Urinary bladder (tissue), 4 donors: ENCODE data around the gene BPHL. TPM values are rescaled to one million over a fixed set of nuclear protein-coding genes. Genes with fewer than 3 reads are reported as not detected.
"Not testable (repeated sequence)": the region's sequence is repeated elsewhere in the genome, so short reads cannot be mapped to it uniquely, and the experiment has no call there.

ENCODE experiments used
- DNase-seq: peaks from one replicate; pipeline ENCODE4 v3.0.0-alpha.2; 2015; ENCODE audit errors: extremely low spot score
- H3K27ac ChIP-seq: one replicate; pipeline ENCODE4 v1.5.1; 2013; ENCODE audit warnings: low read depth, mild to moderate bottlenecking, moderate library complexity
- H3K36me3 ChIP-seq: one replicate; pipeline ENCODE4 v1.6.1; 2013; ENCODE audit warnings: mild to moderate bottlenecking, moderate library complexity; ENCODE audit not compliant: insufficient read depth
- H3K4me1 ChIP-seq: one replicate; pipeline ENCODE4 v1.6.1; 2013; ENCODE audit warnings: mild to moderate bottlenecking, moderate library complexity; ENCODE audit not compliant: insufficient read depth
- H3K4me3 ChIP-seq: one replicate; pipeline ENCODE4 v1.5.1; 2013; ENCODE audit warnings: low read depth, low read length
- WGBS: extraction: QIAGEN DNeasy Blood & Tissue Kit; methylation state at CpG from one replicate; pipeline ENCODE4 v1.1.7; 2013; 5-methylcytosine and 5-hydroxymethylcytosine counted together
- polyA plus RNA-seq: library from polyadenylated mRNA; stranded (reverse); fragments of 200-250 nt; gene quantifications from one replicate; pipeline ENCODE4 v1.2.3, GENCODE V29; 2013
- total RNA-seq: library from RNA; depleted of rRNA; stranded (reverse); fragments of >200 nt; gene quantifications from one replicate; pipeline ENCODE4 v1.2.3, GENCODE V29; 2014
- donor health status: healthy with polysubstance abuse.
- donor health status: healthy.

Gene BPHL
- total and polyA plus RNA-seq, 2 donors, result 13.3 to 23.7 TPM

DNA sequence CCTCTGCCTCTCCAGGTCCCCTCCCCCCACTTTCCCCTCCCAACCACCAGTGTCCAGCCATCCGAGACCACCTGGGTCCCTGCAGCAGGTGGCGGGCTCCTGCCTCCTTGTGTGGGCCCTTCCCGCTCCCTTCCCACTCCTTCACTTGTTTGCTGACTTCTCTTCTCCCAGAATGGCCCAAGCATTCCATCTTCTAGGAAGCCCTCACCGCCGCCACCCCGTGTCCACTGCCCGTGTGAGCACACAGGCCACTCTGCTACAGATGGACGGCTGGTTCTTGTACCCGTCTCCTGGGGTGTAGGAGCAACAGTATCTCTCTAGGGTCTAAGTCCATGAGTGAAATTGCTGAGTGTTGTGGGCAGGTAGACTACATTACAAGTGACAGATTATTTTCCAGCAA is 15.0 kb downstream of the BPHL start:
- Histone ChIP-seq H3K27ac (no peak overlapping the region), H3K4me1 (no peaks in the 10 kb centered on the region), H3K36me3 (no peaks in the 10 kb centered on the region), H3K4me3 (no peak overlapping the region)
- DNase-seq, result no peak
- WGBS, result 94% methylated on average over 9 of the region's 9 CpGs

- H3K4me1 ChIP-seq, result no peaks in the 10 kb centered on the region
- H3K27ac ChIP-seq, result no peak overlapping the region
- no peaks in the 10 kb centered on the region for H3K36me3 ChIP-seq
- WGBS, result 67% methylated on average over 13 of the region's 13 CpGs
- H3K4me3 ChIP-seq, result no peak overlapping the region
- DNase-seq, result no peak
Observed at GRCh38 chr6:3135668-3136291, 17.3 kb downstream of the BPHL start.

GRCh38 chr6:3136292-3137011 is 17.9 kb downstream of the BPHL start:
- H3K4me3 ChIP-seq, result no peak overlapping the region
- no peaks in the 10 kb centered on the region for H3K36me3 ChIP-seq
- H3K27ac ChIP-seq, result no peak overlapping the region
- WGBS, result 86% methylated on average over 8 of the region's 8 CpGs
- DNase-seq, result no peak
- no peaks in the 10 kb centered on the region for H3K4me1 ChIP-seq

DNA sequence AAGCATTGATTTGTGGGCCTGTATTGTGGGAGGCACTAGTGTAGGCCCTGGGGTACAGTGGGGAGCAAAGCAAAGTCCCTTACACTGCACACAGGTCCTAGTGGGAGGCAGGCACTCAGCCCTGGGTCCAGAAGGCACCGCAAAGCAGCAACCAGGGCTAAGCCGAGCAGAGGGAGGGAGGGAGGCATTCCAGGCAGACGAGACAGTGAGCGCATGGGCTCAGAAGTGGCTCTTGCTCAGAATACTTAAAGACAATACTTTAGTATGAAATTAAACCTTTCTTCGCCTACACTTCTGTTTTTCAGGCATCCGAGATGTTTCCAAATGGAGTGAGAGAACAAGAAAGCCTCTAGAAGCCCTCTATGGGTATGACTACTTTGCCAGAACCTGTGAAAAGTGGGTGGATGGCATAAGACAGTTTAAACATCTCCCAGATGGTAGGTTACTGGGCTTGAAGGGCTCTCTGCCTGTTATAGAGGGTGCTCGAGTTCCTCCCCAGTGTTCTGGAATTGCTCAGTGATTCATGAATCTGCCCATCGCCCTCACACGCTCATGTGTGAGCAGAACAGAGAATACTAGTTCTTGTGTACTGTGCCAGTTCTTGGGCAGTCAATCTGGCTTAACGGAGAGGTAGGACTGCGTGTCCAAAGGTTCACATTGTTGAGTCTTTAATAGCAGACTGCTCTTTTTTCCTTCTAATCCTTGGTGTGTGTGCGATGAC is 18.7 kb downstream of the BPHL start:
- WGBS, result 94% methylated on average over 12 of the region's 12 CpGs
- Histone ChIP-seq H3K36me3 (no peaks in the 10 kb centered on the region), H3K4me3 (no peak overlapping the region), H3K4me1 (no peaks in the 10 kb centered on the region), H3K27ac (no peak overlapping the region)
- no peak for DNase-seq

DNA sequence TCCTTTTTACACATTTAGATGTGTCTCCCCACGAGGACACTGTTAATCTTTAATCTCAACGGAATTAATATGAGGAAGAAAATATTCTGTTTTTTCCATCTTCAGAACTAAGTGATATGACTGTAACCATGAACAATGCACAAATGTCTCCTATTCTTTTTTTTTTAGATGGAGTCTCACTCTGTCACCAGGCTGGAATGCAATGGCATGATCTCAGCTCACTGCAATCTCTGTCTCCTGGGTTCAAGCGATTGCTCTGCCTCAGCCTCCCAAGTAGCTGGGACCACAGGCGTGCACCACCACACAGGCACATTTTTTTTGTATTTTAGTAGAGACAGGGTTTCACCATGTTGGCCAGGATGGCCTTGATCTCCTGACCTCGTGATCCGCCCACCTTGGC is 19.4 kb downstream of the BPHL start:
- not testable (repeated sequence) for DNase-seq, H3K4me1 ChIP-seq, H3K36me3 ChIP-seq, H3K4me3 ChIP-seq, H3K27ac ChIP-seq
- 89% methylated on average over 6 of the region's 6 CpGs for WGBS

GRCh38 chr6:3138341-3138740 is 19.8 kb downstream of the BPHL start:
- WGBS, result 63% methylated on average over 1 of the region's 1 CpG
- H3K4me3 ChIP-seq, result no peak overlapping the region
- no peaks in the 10 kb centered on the region for H3K36me3 ChIP-seq
- no peaks in the 10 kb centered on the region for H3K4me1 ChIP-seq
- DNase-seq, result no peak
- no peak overlapping the region for H3K27ac ChIP-seq

DNA sequence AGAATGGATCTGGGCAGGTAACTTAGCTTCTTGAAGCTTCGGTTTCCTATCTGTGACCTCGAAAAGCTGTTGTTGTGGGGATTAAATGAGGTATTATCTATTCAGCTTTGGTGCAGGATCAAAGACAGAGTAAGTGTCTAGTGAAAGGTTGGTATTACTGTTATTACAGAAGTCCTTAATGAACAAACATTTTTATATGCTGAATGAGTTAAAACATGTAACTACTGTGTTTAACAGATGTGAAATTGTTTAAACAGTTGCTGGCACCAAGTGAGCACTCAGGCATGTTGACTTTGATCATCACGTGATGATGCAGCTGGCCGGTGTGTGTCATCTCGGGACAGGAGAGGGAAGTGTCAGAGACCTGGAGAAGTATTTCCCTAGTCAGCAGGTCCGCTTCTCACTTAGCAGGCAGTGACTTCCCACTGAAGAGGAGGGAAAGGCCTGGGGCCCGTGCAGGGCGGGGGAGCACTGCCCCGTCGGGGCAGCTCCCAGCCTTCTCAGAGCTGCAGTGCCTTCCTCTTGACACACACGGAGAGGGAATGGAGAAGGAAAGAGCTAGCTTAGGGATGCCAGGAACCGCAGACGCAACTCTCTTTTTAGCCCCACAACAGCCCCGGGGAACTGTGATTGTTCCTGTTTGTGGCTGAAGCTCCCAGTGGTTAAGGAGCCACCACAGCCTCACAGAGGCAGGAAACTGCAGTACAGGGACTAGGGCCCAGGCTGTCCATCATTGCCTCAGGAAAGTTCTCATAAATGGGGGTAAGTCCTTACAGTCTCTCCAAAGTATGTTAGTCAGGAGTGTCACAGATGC is 20.8 kb downstream of the BPHL start:
- DNase-seq, result no peak
- Histone ChIP-seq H3K4me3 (no peak overlapping the region), H3K36me3 (no peaks in the 10 kb centered on the region), H3K4me1 (no peaks in the 10 kb centered on the region), H3K27ac (no peak overlapping the region)
- 60% methylated on average over 14 of the region's 14 CpGs for WGBS

DNA sequence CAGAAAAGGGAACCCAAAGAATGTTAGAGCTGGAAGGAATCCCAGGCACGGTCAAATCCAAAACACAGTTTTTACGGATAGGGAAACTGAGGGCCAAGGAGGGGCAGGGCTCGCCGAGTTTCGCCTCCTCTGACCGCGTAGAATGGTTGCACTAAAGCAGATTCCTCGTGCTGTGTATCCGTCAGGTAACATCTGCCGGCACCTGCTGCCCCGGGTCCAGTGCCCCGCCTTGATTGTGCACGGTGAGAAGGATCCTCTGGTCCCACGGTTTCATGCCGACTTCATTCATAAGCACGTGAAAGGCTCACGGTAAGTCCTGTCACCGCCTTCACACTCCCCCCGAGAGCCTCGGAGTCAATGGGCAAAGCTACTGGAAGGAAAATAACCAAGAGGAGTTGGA is 21.7 kb downstream of the BPHL start:
- Histone ChIP-seq H3K4me3 (no peak overlapping the region), H3K27ac (no peak overlapping the region), H3K4me1 (no peaks in the 10 kb centered on the region), H3K36me3 (peaks cover 1% of the 10 kb centered on the region)
- WGBS, result 92% methylated on average over 20 of the region's 20 CpGs
- no peak for DNase-seq

DNA sequence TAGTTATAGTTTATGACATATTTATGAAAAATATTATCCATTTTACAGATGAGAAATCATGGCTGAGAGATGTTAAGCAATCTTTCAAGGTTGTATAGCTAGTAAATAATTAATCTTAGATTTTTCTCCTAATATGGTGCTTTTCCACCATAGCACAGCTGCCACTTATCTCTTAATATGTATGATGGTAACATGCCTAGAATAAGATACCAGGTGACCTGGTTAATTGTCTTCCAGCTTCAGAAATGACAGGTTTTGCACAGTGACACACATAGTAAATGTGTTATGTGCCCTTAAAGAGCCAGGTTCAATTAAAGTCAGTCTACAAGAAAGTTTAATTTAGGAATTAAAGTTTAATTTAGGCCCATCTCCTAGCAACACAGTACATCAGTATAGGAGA is 24.0 kb downstream of the BPHL start:
- DNase-seq, result no peak
- Histone ChIP-seq H3K36me3 (peaks cover 1% of the 10 kb centered on the region), H3K4me3 (no peak overlapping the region), H3K27ac (no peak overlapping the region), H3K4me1 (no peaks in the 10 kb centered on the region)

GRCh38 chr6:3143158-3143557 is 24.6 kb downstream of the BPHL start:
- no peak for DNase-seq
- Histone ChIP-seq H3K4me1 (no peaks in the 10 kb centered on the region), H3K27ac (no peak overlapping the region), H3K4me3 (no peak overlapping the region), H3K36me3 (peaks cover 1% of the 10 kb centered on the region)
- WGBS, result 87% methylated on average over 6 of the region's 6 CpGs

DNA sequence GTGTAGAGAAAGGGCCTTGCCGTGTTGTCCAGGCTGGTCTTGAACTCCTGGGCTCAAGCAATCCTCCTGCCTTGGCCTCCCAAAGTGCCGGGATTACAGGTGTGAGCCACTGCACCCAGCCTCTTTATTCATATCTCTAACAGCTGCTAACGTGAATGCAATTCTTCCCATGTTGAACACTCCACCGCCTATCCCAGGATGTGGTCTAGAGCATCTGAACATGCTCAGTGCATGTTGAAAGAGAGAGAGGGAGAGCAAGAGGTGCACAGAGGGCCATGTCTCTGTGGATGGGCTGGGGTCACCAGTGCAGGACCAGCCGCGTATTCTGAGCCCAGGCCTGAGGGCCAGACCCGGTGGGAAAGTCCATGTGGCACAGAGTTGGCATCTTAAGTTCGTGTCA is 26.1 kb downstream of the BPHL start:
- no peak overlapping the region for H3K4me3 ChIP-seq
- DNase-seq, result no peak
- WGBS, result 88% methylated on average over 8 of the region's 8 CpGs
- no peak overlapping the region for H3K27ac ChIP-seq
- no peaks in the 10 kb centered on the region for H3K4me1 ChIP-seq
- H3K36me3 ChIP-seq, result peaks cover 1% of the 10 kb centered on the region

- Histone ChIP-seq H3K4me3 (no peak overlapping the region), H3K36me3 (peaks cover 1% of the 10 kb centered on the region), H3K4me1 (no peaks in the 10 kb centered on the region), H3K27ac (no peak overlapping the region)
- no peak for DNase-seq
- 93% methylated on average over 6 of the region's 6 CpGs for WGBS
Observed at GRCh38 chr6:3147914-3148757, 29.6 kb downstream of the BPHL start.

DNA sequence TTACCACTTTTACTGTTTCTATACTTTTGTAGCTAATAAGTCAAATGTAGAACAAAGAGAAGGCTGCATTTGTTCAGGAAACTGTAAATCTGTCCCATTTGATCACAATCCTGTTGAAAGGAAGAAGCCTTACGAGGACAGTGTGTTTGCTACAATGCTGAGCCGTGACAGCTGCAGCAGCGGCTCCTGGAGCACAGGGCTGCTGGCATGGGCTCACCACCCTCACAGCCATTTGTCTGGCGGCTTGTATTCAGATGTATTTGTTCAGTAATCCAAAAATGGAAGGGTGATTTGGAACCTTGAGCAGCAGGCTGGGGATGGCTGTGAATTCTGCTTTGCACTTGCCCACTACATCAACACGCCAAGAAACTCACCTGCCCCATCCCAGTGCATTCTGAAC is 33.2 kb downstream of the BPHL start:
- H3K4me1 ChIP-seq, result no peaks in the 10 kb centered on the region
- no peak for DNase-seq
- no peaks in the 10 kb centered on the region for H3K36me3 ChIP-seq
- H3K27ac ChIP-seq, result no peak overlapping the region
- no peak overlapping the region for H3K4me3 ChIP-seq
- WGBS, result 59% methylated on average over 5 of the region's 5 CpGs
